ENCODE results near the gene RNF144B. TPM values are rescaled to one million over a fixed set of nuclear protein-coding genes. Genes with fewer than 3 reads are reported as not detected.

RNF144B gene
- total RNA-seq, 1 experiment from 2014 or later: 26.2 TPM

DNA sequence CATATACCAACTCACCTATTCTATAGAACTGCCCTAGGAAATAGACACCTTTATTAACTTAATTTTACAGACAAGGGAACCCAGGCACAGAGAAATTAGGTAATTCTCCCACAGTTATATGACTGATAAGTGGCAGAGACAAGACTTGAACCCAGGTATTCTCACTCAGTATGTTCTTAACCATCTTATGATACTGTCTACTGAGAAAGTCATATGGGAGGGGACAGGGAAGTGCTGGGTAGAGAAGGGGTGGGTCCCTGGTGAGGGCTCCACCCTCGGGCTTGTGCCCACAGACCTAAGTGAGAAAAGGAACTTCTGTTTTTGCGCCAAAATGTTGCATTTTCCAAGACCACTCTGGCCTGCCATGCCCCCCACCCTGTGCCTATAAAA is 123.5 kb downstream of the RNF144B start:
- no peak overlapping the region for H2AFZ ChIP-seq
- no peaks in the 10 kb centered on the region for H3F3A ChIP-seq (ENCODE audit: insufficient read depth, low read depth)
- H3K4me2 ChIP-seq: no peak overlapping the region
- H3K36me3 ChIP-seq (ENCODE audit: low read depth): no peaks in the 10 kb centered on the region
- H3K27ac ChIP-seq: no peak overlapping the region
- no TSS peak for BruUV-seq (replicated peaks)
- no peak for TF ChIP-seq EZH2 (IDR thresholded peaks at IDR 0.05; ENCODE audit: low read depth)
- TF ChIP-seq, protein P1, sequence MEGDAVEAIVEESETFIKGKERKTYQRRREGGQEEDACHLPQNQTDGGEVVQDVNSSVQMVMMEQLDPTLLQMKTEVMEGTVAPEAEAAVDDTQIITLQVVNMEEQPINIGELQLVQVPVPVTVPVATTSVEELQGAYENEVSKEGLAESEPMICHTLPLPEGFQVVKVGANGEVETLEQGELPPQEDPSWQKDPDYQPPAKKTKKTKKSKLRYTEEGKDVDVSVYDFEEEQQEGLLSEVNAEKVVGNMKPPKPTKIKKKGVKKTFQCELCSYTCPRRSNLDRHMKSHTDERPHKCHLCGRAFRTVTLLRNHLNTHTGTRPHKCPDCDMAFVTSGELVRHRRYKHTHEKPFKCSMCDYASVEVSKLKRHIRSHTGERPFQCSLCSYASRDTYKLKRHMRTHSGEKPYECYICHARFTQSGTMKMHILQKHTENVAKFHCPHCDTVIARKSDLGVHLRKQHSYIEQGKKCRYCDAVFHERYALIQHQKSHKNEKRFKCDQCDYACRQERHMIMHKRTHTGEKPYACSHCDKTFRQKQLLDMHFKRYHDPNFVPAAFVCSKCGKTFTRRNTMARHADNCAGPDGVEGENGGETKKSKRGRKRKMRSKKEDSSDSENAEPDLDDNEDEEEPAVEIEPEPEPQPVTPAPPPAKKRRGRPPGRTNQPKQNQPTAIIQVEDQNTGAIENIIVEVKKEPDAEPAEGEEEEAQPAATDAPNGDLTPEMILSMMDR (conservative IDR thresholded peaks at IDR 0.05): no peak
- intact Hi-C loops (cut with micrococcal nuclease; ENCODE audit: unreplicated experiment): no loop called here
- CTCF ChIA-PET: no interaction called here
- POLR2A ChIA-PET (ENCODE audit: unreplicated experiment): no interaction called here
- no peak for DNase-seq
- no peaks in the 10 kb centered on the region for H3K4me1 ChIP-seq (replicated peaks; ENCODE audit: insufficient read depth)
- no peaks in the 10 kb centered on the region for H3K9me3 ChIP-seq (ENCODE audit: insufficient read depth, low read depth)
- H3K9me2 ChIP-seq (ENCODE audit: insufficient read depth): no peaks in the 10 kb centered on the region
- H3K4me3 ChIP-seq: no peak overlapping the region
- no peaks in the 10 kb centered on the region for H4K20me1 ChIP-seq (ENCODE audit: insufficient read depth)
- no peaks in the 10 kb centered on the region for H3K79me2 ChIP-seq (ENCODE audit: low read depth)
- no peaks in the 10 kb centered on the region for H3K27me3 ChIP-seq (ENCODE audit: insufficient read depth, low read depth)

DNA sequence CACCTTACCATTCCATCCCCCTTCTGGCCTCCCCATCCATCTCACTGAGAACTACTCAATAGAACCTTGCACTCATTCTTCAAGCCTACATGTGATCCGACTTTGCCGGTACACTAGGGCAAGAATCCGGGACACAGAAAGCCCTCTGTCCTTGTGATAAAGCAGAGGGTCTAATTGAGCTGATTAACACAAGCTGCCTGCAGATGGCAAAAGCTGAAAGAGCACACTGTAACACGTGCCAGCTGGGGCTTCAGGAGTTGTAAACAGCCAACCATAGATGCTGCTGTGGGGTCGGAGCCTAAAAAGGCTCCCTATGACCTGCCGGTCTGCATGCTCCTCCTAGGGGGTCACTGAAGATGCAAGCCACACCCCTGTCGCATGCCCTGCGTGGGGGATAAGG is 124.1 kb downstream of the RNF144B start:
- intact Hi-C loops (cut with micrococcal nuclease; ENCODE audit: unreplicated experiment): no loop called here
- H3K27me3 ChIP-seq (ENCODE audit: insufficient read depth, low read depth): no peaks in the 10 kb centered on the region
- no peak overlapping the region for H2AFZ ChIP-seq
- POLR2A ChIA-PET (ENCODE audit: unreplicated experiment): no interaction called here
- no peaks in the 10 kb centered on the region for H3K4me1 ChIP-seq (replicated peaks; ENCODE audit: insufficient read depth)
- H3K9me3 ChIP-seq (ENCODE audit: insufficient read depth, low read depth): no peaks in the 10 kb centered on the region
- no TSS peak for BruUV-seq (replicated peaks)
- no peaks in the 10 kb centered on the region for H3K36me3 ChIP-seq (ENCODE audit: low read depth)
- no peak for DNase-seq
- TF ChIP-seq, protein P1 (conservative IDR thresholded peaks at IDR 0.05): no peak
- TF ChIP-seq EZH2 (IDR thresholded peaks at IDR 0.05; ENCODE audit: low read depth): no peak
- H3F3A ChIP-seq (ENCODE audit: insufficient read depth, low read depth): no peaks in the 10 kb centered on the region
- no peaks in the 10 kb centered on the region for H3K9me2 ChIP-seq (ENCODE audit: insufficient read depth)
- H3K4me3 ChIP-seq: no peak overlapping the region
- CTCF ChIA-PET: no interaction called here
- no peaks in the 10 kb centered on the region for H4K20me1 ChIP-seq (ENCODE audit: insufficient read depth)
- H3K4me2 ChIP-seq: no peak overlapping the region
- no peaks in the 10 kb centered on the region for H3K79me2 ChIP-seq (ENCODE audit: low read depth)
- no peak overlapping the region for H3K27ac ChIP-seq

DNA sequence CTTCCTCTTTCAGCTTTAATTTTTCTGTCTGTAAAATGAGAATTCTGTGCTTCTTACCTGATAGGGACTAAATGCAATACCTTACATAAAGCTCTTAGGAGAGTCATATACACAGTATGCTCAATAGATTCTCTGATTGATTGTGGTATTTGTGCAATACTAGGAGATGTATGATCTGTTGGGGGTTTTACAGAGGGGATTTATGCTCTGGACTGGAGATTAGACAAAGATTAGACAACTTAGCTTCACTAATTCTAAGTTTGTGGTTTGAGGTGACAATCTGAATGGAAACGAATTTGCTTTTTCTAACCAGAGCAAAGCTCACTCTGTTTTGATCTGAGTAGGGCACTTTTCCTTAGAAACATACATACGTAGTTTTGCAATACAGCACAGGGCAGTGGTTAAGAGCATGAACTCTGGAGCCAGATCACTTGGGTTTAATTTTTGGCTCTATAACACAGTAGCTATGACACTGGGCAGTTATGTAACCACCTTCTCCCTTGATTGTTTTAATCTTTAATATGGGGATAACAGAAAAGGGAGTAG is 126.2 kb downstream of the RNF144B start:
- no TSS peak for BruUV-seq (replicated peaks)
- Histone ChIP-seq H3K27me3 (ENCODE audit: insufficient read depth, low read depth) (no peaks in the 10 kb centered on the region), H3K9me2 (ENCODE audit: insufficient read depth) (no peaks in the 10 kb centered on the region)

More for the DNA sequence above, 126.2 kb downstream of the RNF144B start:
- ChIA-PET CTCF (no interaction called here), POLR2A (ENCODE audit: unreplicated experiment) (no interaction called here)
- H3K4me3 ChIP-seq: no peak overlapping the region
- no peak for TF ChIP-seq EZH2 (IDR thresholded peaks at IDR 0.05; ENCODE audit: low read depth)
- TF ChIP-seq, protein P1 (conservative IDR thresholded peaks at IDR 0.05): no peak
- no peaks in the 10 kb centered on the region for H3K79me2 ChIP-seq (ENCODE audit: low read depth)
- H2AFZ ChIP-seq: no peak overlapping the region
- no peaks in the 10 kb centered on the region for H3K4me1 ChIP-seq (replicated peaks; ENCODE audit: insufficient read depth)
- no peaks in the 10 kb centered on the region for H3K36me3 ChIP-seq (ENCODE audit: low read depth)
- no peaks in the 10 kb centered on the region for H3K9me3 ChIP-seq (ENCODE audit: insufficient read depth, low read depth)
- intact Hi-C loops (cut with micrococcal nuclease; ENCODE audit: unreplicated experiment): no loop called here
- no peak overlapping the region for H3K27ac ChIP-seq
- no peak overlapping the region for H3K4me2 ChIP-seq
- no peaks in the 10 kb centered on the region for H4K20me1 ChIP-seq (ENCODE audit: insufficient read depth)
- no peak for DNase-seq
- H3F3A ChIP-seq (ENCODE audit: insufficient read depth, low read depth): no peaks in the 10 kb centered on the region

All from PC-9 (cell line).